Measurements from ENCODE around the gene ADPRHL1. TPM values are rescaled to one million over a fixed set of nuclear protein-coding genes. Genes with fewer than 3 reads are reported as not detected.
"Not testable (repeated sequence)": the region's sequence is repeated elsewhere in the genome, so short reads cannot be mapped to it uniquely, and the experiment has no call there.

Gene ADPRHL1
- total RNA-seq, 1 experiment from 2014 or later: 3.9 TPM

- intact Hi-C loops (cut with micrococcal nuclease; ENCODE audit: unreplicated experiment): loop anchor here (2.0 kb wide), 3 partner anchors 119 to 451 kb away; no protein-coding TSS in a partner anchor
Observed at GRCh38 chr13:113393563-113394338, 59.5 kb downstream of the ADPRHL1 start.

GRCh38 chr13:113393226-113393562 is 60.1 kb downstream of the ADPRHL1 start:
- ChIA-PET POLR2A (ENCODE audit: low non-redundant PET) (no interaction called here), CTCF (no interaction called here)
- no peak for DNase-seq (ENCODE audit: low spot score)
- no peak overlapping the region for H3K27ac ChIP-seq (ENCODE audit: low read depth, low read length, poor library complexity, severe bottlenecking)
- peaks cover 4% of the 10 kb centered on the region for H3K9me3 ChIP-seq (ENCODE audit: low read depth, low read length, poor library complexity, severe bottlenecking)
- TF ChIP-seq, protein P1, sequence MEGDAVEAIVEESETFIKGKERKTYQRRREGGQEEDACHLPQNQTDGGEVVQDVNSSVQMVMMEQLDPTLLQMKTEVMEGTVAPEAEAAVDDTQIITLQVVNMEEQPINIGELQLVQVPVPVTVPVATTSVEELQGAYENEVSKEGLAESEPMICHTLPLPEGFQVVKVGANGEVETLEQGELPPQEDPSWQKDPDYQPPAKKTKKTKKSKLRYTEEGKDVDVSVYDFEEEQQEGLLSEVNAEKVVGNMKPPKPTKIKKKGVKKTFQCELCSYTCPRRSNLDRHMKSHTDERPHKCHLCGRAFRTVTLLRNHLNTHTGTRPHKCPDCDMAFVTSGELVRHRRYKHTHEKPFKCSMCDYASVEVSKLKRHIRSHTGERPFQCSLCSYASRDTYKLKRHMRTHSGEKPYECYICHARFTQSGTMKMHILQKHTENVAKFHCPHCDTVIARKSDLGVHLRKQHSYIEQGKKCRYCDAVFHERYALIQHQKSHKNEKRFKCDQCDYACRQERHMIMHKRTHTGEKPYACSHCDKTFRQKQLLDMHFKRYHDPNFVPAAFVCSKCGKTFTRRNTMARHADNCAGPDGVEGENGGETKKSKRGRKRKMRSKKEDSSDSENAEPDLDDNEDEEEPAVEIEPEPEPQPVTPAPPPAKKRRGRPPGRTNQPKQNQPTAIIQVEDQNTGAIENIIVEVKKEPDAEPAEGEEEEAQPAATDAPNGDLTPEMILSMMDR (conservative IDR thresholded peaks at IDR 0.05; ENCODE audit: low read depth, low read length): no peak
- no peak for TF ChIP-seq EZH2 (IDR thresholded peaks at IDR 0.05; ENCODE audit: borderline replicate concordance, low read depth, low read length, poor library complexity, severe bottlenecking)
- H3K36me3 ChIP-seq (ENCODE audit: insufficient read depth, low read length, poor library complexity, severe bottlenecking): no peaks in the 10 kb centered on the region
- H3K4me3 ChIP-seq (ENCODE audit: low read depth, low read length, poor library complexity, severe bottlenecking): peak overlapping the region; percentile 57
- H3K27me3 ChIP-seq (replicated peaks; ENCODE audit: insufficient read depth, low read depth, low read length, poor library complexity): no peaks in the 10 kb centered on the region
- intact Hi-C loops (cut with micrococcal nuclease; ENCODE audit: unreplicated experiment): no loop called here
- BruUV-seq (replicated peaks): no TSS peak
- H3K4me1 ChIP-seq (ENCODE audit: insufficient read depth, low read length, poor library complexity, severe bottlenecking): no peaks in the 10 kb centered on the region

More at GRCh38 chr13:113393563-113394338, 59.5 kb downstream of the ADPRHL1 start:
- no peaks in the 10 kb centered on the region for H3K36me3 ChIP-seq (ENCODE audit: insufficient read depth, low read length, poor library complexity, severe bottlenecking)
- no peaks in the 10 kb centered on the region for H3K4me1 ChIP-seq (ENCODE audit: insufficient read depth, low read length, poor library complexity, severe bottlenecking)
- POLR2A ChIA-PET (ENCODE audit: low non-redundant PET): no interaction called here
- no TSS peak for BruUV-seq (replicated peaks)
- H3K27me3 ChIP-seq (replicated peaks; ENCODE audit: insufficient read depth, low read depth, low read length, poor library complexity): no peaks in the 10 kb centered on the region
- peak overlapping the region; percentile 57 for H3K4me3 ChIP-seq (ENCODE audit: low read depth, low read length, poor library complexity, severe bottlenecking)
- CTCF ChIA-PET: interaction anchor here (0.6 to 1.0 kb wide), 3 partner anchors 9 to 451 kb away, joined by 3 read pairs; no protein-coding TSS in a partner anchor
- TF ChIP-seq EZH2 (IDR thresholded peaks at IDR 0.05; ENCODE audit: borderline replicate concordance, low read depth, low read length, poor library complexity, severe bottlenecking): no peak
- TF ChIP-seq, protein P1 (conservative IDR thresholded peaks at IDR 0.05; ENCODE audit: low read depth, low read length): peak; percentile 59
- H3K27ac ChIP-seq (ENCODE audit: low read depth, low read length, poor library complexity, severe bottlenecking): peak overlapping the region; percentile 60
- DNase-seq (ENCODE audit: low spot score): peak; percentile 88
- no peaks in the 10 kb centered on the region for H3K9me3 ChIP-seq (ENCODE audit: low read depth, low read length, poor library complexity, severe bottlenecking)

DNA sequence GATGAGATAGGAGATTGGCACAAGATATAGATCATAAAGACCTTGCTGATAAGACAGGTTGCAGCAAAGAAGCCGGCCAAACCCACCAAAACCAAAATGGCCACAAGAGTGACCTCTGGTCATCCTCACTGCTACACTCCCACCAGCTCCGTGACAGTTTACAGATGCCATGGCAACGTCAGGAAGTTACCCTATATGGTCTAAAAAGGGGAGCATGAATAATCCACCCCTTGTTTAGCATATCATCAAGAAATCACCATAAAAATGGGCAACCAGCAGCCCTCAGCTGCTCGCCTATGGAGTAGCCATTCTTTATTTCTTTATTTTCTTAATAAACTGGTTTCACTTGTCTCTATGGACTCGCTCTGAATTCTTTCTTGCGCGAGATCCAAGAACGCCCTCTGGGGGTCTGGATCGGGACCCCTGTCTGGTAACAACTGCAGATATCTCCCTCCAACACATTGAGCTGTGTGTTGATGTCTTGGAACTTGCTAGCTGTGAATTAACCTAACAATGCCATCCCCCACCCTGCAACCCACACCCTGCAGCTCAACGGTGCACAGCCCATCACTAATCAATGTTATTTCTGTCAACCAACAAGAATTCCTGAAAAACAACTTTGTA is 62.3 kb downstream of the ADPRHL1 start:
- H3K4me3 ChIP-seq (ENCODE audit: low read depth, low read length, poor library complexity, severe bottlenecking): no peak overlapping the region
- no peaks in the 10 kb centered on the region for H3K4me1 ChIP-seq (ENCODE audit: insufficient read depth, low read length, poor library complexity, severe bottlenecking)
- H3K27ac ChIP-seq (ENCODE audit: low read depth, low read length, poor library complexity, severe bottlenecking): no peak overlapping the region
- ChIA-PET CTCF (no interaction called here), POLR2A (ENCODE audit: low non-redundant PET) (no interaction called here)
- TF ChIP-seq, protein P1 (conservative IDR thresholded peaks at IDR 0.05; ENCODE audit: low read depth, low read length): no peak
- no peak for TF ChIP-seq EZH2 (IDR thresholded peaks at IDR 0.05; ENCODE audit: borderline replicate concordance, low read depth, low read length, poor library complexity, severe bottlenecking)
- H3K36me3 ChIP-seq (ENCODE audit: insufficient read depth, low read length, poor library complexity, severe bottlenecking): no peaks in the 10 kb centered on the region
- H3K27me3 ChIP-seq (replicated peaks; ENCODE audit: insufficient read depth, low read depth, low read length, poor library complexity): no peaks in the 10 kb centered on the region
- intact Hi-C loops (cut with micrococcal nuclease; ENCODE audit: unreplicated experiment): no loop called here
- DNase-seq (ENCODE audit: low spot score): no peak
- BruUV-seq (replicated peaks): no TSS peak
- H3K9me3 ChIP-seq (ENCODE audit: low read depth, low read length, poor library complexity, severe bottlenecking): peaks cover 4% of the 10 kb centered on the region

- H3K9me3 ChIP-seq (ENCODE audit: low read depth, low read length, poor library complexity, severe bottlenecking); intact Hi-C loops (cut with micrococcal nuclease; ENCODE audit: unreplicated experiment); H3K27me3 ChIP-seq (replicated peaks; ENCODE audit: insufficient read depth, low read depth, low read length, poor library complexity); H3K36me3 ChIP-seq (ENCODE audit: insufficient read depth, low read length, poor library complexity, severe bottlenecking); POLR2A ChIA-PET (ENCODE audit: low non-redundant PET); H3K4me1 ChIP-seq (ENCODE audit: insufficient read depth, low read length, poor library complexity, severe bottlenecking); BruUV-seq (replicated peaks); DNase-seq (ENCODE audit: low spot score); CTCF ChIA-PET; H3K4me3 ChIP-seq (ENCODE audit: low read depth, low read length, poor library complexity, severe bottlenecking); H3K27ac ChIP-seq (ENCODE audit: low read depth, low read length, poor library complexity, severe bottlenecking): not testable (repeated sequence)
Observed at GRCh38 chr13:113389586-113389985, 63.7 kb downstream of the ADPRHL1 start.
